ENCODE results near the gene FASN. TPM values are rescaled to one million over a fixed set of nuclear protein-coding genes. Genes with fewer than 3 reads are reported as not detected.

The FASN gene
- total and polyA plus RNA-seq, 2 donors (not counting 3 experiments of a cell fraction or from before 2014, with no cell fraction given) = 101 to 360 TPM

DNA sequence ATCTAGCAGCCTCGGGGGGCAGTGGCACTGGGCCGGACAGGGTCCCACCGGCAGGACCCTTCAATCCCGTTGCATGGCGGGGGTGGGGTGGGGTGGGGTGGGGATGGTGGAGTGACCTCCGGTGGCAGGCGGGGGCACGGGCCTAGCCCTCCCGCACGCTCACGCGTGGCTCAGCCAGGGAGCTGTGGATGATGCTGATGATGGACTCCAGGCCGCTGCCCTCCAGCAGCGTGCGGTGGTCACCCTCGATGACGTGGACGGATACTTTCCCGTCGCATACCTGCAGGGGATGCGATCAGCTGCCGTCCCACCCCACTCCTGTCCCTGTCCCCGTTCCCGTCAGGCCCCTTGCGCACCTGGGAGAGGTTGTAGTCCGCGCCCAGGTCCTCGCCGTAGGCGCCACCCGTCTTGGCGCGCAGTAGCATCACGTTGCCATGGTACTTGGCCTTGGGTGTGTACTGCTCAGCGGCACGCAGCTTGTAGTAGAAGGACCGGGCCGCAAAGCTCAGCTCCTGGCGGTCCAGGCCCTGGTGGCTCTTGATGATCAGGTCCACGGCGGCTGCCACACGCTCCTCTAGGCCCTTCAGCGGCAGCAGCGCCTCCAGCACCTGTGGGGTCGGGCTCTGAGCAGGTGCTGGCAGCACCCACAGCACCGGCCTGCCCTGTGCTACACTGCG lies 18.9 kb downstream of the FASN start:
- dilution Hi-C loops (cut with MboI; ENCODE audit: extremely low pct_ligation_motif_present, low sequenced_read_pairs) = no loop called here
- Histone ChIP-seq H3K4me1 (ENCODE audit: control insufficient read depth, extremely low read depth, insufficient read depth, low read length) (no peaks in the 10 kb centered on the region), H3K27me3 (ENCODE audit: control insufficient read depth in 2 of 2, insufficient read depth in 2 of 2, low read length in 2 of 2) (no peaks in the 10 kb centered on the region), H3K9ac (replicated peaks; ENCODE audit: extremely low read depth, insufficient read depth, low read length) (no peak overlapping the region), H3K4me3 (replicated peaks in 1 of 3; ENCODE audit: insufficient read depth in 1 of 3, low read depth in 1 of 3, low read length in 3 of 3) (no peak overlapping the region), H4K20me1 (replicated peaks; ENCODE audit: control insufficient read depth, extremely low read depth, insufficient read depth, low read length) (no peaks in the 10 kb centered on the region), H3K9me1 (replicated peaks; ENCODE audit: control insufficient read depth, extremely low read depth, insufficient read depth, low read length) (no peaks in the 10 kb centered on the region), H3K36me3 (ENCODE audit: control insufficient read depth in 2 of 2, extremely low read depth in 1 of 2, insufficient read depth in 2 of 2, low read length in 2 of 2) (peaks cover 27 to 46% of the 10 kb centered on the region in 2 experiments), H3K27ac (ENCODE audit: insufficient read depth, low read depth, low read length) (no peak overlapping the region), H2AFZ (ENCODE audit: low read depth, low read length) (no peak overlapping the region), H3K9me3 (replicated peaks; ENCODE audit: control insufficient read depth, insufficient read depth, low read length) (no peaks in the 10 kb centered on the region), H3K4me2 (ENCODE audit: insufficient read depth, low read length) (no peak overlapping the region), H3K79me2 (ENCODE audit: control insufficient read depth, insufficient read depth, low read length) (no peaks in the 10 kb centered on the region)
- ChIA-PET CTCF (no interaction called here), POLR2A (no interaction called here)
- TF ChIP-seq EZH2 (IDR thresholded peaks at IDR 0.05; ENCODE audit: borderline replicate concordance, low read depth, low read length, severe bottlenecking) (no peak), FOS (IDR thresholded peaks at IDR 0.05; ENCODE audit: borderline replicate concordance, insufficient read depth, low read length) (no peak), POLR2A (IDR thresholded peaks at IDR 0.05; ENCODE audit: low read depth, low read length) (no peak), JUN (IDR thresholded peaks at IDR 0.05; ENCODE audit: borderline replicate concordance, insufficient read depth, insufficient read length, low read depth) (no peak), MYC (IDR thresholded peaks at IDR 0.05; ENCODE audit: low read depth, low read length) (no peak), CTCF (IDR thresholded peaks at IDR 0.05; ENCODE audit: extremely low read depth in 1 of 2, insufficient read depth in 1 of 2, low read depth in 1 of 2, low read length in 2 of 2) (no peak), GATA2 (IDR thresholded peaks at IDR 0.05; ENCODE audit: insufficient read depth, insufficient read length, low read depth, low read length) (no peak), POLR2AphosphoS5 (IDR thresholded peaks at IDR 0.05; ENCODE audit: insufficient read depth, low read depth, low read length) (no peak)
- TF ChIP-seq, protein P1, sequence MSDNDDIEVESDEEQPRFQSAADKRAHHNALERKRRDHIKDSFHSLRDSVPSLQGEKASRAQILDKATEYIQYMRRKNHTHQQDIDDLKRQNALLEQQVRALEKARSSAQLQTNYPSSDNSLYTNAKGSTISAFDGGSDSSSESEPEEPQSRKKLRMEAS (IDR thresholded peaks at IDR 0.05; ENCODE audit: insufficient read depth, insufficient read length) = no peak
- intact Hi-C loops (cut with micrococcal nuclease) = no loop called here
- DNase-seq (ENCODE audit: low read depth, low spot score) (no peak), FAIRE-seq (no peak)
- BruUV-seq (replicated peaks) = no TSS peak
